Stimulated activated CD4-positive, alpha-beta T cell treated with anti-CD3 and anti-CD28 coated beads, Interleukin-4, amount 100 ng/mL, for 24 hours (primary cell): ENCODE measurements around the gene CLSTN2.

Experiments used
- DNase-seq: peaks from one replicate; pipeline ENCODE4 v3.0.0-alpha.2; 2020

CLSTN2 gene

DNA sequence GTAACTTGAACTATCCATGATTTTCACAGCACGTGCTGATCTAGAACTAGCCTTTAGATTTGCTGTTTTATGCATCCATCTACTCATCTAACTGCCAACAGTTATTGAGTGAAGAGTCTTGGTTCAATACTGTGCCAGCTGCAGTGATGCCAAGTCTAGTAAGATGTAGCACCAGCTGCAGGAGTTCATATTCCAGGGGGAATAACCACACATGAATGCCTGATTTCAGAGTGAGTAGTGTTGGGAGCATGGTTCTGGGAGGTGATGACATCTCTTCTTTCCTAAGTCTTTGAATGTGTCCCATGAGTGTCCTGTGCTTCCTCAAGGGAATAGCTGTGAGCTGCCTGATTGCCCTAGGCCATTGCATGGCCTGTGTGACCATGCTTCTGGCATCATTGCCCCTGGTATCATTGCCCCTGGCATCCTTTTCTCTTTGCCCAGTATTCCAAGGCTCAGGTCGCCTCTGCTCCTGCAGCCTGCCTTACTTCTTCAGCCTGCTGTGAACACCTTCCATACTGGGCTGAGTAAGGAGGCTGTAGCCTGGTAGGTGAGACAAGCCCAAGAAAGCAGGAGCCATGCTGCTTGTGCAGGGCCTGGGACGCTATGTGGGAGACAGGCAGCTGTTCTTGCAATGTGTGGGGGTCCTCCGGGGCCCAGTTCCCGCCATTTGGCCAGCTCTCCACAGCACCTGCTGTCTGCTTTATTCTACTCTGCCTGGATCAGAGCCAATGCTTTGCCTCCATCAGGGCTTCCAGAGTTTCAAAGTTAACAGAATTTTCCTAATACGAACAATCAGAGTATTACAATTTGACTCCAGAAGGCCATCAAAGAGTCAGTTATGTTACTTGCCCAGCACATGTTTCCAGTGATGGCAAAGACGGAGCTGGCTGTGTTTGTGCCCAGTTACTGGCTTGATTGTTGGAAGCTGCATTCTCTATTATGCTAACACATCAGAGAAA, 73.2 kb downstream of the CLSTN2 start:
- DNase-seq = no peak

DNA sequence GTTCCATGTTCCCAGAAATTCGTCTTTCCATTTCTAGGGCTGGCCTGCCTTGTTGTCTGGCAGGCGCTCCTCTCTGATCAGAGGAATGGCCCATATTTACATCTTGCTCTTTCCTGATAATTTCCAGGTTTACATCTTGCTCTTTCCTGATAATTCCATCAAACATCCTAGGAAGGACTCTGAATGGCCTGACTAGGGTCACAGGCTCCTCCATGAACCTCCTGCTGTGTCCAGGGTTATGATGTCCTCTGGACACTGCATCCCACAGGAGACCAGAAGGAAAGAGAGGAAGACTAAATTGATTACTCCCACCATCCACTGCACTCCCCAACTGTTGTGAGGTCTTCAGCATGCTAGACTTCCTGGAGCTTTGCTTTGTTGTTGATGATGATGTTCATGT, 75.4 kb downstream of the CLSTN2 start:
- DNase-seq = no peak

DNA sequence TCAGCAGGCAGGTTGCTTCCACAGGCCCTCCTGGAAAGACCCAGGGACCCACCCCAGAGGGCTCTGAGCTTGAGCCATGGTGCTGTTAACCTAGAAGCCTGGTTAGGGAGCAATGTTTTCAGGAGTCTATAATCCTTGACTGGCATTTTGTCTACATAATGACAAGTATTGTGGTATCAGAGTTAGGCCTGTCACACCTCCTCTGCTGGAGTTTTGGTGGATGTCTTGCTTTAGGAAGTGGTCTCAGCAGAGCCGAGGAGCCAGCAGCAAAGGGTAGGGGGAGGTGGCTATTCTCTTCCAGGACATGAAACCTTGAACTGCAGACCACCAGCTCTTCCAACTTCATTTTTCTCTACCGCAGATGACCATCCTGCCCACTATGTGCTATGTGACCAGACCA, 76.1 kb downstream of the CLSTN2 start:
- no peak for DNase-seq

DNA sequence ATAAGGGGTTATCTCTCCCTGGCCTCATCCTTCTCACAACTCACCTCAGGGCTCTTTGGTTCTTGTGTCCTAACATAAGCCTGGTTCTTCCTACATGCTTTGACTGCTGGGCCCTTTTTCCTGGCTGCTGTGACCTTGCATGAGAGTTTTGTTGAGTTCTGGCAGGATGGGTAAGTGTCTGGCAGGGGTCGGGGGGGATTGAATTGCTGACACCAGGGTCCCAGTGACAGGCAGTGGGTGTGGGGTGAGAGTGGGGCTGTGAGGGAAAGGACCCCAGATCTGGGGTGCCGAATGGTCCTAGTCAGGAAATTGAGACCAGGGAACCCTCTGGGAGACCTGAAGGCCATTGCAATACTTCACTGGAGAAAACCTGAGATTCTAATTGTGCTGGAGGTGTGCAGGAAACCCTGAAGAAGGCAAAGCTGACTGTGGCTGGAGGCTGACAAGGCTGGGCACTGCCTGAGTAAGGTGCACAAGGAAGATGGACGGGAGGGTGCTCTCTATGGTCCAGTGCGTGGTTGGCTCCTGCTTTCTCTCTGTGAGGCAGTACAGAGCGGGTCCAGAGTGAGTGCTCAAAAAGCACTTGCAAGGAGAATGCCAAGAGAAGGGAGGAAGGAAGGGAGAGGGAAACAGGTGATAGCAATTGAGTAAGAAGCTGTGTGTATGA, 76.8 kb downstream of the CLSTN2 start:
- no peak for DNase-seq

DNA sequence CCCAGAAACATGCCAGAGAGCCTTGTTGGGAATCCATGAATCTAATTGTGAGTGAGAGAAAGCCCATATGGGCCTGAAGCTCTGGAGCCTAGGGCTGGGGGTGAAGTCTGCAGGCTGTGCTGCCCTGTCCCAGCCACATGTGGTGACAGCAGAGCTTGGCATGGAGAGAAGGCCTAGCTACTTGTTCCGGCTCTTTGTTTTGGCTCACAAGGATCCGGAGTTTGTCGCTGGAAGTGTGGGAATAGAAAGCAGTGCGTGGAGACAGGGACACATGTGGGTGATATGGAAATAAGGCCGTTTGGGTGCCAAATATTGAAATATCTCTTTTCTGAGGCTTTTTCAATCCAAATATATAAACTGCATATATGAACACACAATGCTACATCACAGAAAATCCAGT, 78.2 kb downstream of the CLSTN2 start:
- DNase-seq = no peak

DNA sequence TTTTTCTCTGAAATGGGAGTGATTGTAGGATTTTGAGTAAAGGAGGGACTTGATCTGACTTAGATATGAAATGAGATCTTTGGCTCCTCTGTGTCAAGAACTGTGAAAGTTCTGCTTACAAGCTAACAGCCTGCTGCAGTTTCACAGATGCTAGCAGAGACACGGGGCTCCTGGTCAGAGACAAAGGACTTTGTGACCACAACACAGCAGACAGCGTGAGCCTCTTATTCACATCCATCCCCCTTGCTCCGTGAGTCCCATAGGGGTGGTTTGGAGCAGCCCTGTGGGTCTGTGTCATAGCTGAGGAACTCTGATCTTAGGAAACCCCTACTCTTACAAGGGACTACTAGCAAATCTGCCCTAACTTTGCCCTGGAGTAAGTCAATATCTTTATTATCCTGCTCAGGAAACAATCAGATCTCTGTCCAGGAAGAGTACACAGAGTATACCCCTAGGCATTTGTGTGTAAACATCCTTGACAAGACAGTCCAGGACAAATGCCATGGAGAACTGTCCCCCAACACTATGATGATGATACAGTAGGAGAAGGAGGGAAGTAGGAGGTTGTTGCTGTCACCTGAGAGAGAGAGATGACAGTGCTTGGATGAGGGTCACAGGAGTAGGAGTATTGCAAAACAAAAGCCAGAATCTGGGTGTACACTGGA, 80.0 kb downstream of the CLSTN2 start:
- DNase-seq = no peak

DNA sequence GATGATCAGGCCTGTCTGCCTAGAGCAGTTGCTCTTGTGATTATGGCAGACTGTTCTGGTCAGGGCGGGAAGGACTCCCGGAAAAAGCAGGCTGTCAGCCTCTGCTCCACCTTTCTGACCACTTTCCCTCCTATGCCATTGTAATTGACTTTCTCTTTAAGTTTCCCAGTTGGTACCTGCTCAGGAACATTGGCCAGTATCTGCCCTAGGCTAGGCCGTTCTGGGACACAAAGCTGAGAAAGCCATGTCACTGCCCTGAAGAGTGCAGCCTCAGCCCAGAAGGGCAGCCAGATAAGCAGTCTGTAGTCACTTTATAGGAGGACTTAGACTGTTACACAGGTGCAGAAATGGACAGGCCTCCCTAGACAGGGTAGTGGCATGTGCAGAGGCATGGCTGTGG, 80.8 kb downstream of the CLSTN2 start:
- DNase-seq = no peak

DNA sequence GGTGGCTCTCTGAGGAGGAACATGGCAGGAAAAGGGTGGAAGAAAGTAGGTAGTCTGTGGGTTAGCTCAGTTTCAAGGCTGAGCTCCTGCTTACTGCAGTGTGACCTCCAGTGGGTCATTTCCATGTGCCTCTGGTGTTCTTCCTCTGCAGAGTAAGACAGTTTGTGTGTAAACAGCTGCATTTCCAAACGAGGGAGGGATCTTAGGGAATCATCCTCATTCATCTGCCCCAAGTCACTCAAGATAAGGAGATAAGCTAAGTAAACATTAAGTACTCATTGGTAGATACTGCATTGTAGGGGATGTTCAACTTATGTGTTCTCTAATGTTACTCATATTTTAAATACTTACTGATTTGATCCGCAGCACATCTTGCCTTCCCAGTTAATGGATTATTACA, 83.6 kb downstream of the CLSTN2 start:
- no peak for DNase-seq

DNA sequence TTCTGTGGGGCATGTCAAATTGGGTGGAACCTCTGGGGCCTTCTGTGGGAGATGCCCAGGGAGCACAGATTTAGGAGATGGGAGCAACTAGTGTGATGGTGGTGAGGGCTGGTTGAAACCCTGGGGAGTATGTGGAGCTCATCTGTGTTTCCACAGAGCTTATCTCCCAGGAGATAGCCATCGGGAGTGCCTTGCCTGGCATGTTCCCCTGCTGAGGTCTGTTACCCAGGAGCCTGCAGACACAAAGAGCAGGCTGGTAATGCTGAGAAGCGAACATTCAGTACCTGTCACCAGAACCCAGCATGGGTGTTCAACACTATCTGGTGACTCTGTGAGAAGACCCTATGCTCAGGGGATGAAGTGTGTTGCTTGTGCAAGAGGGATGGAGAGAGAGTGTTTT, 85.0 kb downstream of the CLSTN2 start:
- DNase-seq = no peak

DNA sequence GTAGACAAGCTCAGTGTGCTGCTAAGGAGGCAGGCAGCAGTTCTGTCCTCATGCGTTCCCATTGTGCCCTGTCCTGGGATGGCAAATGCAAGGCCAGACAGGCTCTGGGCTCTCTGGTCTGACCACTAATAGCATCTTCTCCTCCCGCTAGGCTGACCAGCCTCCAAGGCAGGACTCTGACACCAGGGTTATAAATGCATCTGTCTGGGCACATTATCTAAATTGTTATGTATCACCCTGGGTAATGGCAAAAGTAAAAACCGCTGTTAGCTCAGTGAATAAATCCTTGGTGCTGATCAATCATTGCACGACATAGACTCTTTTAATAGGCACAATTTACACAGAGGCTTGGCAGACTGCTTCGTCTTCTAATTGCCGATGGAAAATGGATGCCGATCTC, 85.6 kb downstream of the CLSTN2 start:
- no peak for DNase-seq

DNA sequence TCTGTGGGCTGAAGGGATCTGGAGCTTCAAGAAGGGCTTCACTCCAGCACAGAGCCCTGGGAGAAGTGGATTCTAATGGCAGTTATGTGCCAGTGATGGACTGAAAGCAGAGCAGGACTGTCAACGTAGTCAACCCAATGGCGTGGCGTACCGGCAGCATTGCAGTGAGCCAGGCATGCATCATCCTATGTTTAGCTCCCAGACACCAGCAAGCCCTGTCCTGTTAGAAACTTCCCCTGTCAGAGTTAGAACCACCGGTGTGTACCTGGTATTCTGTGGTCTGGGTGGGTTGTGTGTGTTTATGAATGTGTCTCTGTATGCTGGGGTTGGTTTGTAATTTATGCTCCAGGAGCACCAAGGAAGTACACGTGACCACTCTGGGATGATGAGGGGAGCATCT, 86.3 kb downstream of the CLSTN2 start:
- no peak for DNase-seq

DNA sequence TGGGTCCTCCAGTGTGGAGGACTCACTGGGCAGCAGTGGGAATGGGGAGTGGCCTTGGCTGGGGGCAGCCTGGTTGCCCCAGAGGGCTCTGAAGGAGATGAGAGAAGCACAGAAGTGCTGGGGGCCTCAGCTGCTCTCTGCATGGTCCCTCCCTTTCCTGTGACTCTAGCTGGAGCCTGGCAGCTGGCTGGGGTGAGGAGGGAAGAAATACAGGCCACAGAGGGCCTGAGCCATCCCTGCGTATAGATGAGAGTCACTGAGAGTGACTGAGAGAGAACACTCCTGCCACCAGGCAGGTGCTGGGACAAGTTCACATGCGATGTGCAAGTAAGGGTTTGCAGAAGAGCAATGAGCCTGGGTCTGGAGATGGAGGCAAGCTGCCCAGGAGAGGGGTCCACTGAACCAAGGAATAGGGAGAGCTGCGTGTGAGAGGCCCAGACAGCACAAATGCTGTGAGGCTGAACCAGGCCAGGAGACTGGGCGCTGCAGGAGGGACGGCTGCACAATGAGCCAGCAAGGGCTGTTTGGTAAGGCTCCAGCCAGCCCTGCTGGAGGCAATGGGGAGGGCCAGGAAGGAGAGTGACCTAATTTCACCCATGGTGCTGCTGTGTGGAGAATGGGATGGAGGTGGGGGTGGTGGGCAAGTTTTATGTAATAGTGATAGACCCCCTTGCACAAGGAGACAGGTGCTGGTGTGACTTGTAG, 87.2 kb downstream of the CLSTN2 start:
- no peak for DNase-seq

DNA sequence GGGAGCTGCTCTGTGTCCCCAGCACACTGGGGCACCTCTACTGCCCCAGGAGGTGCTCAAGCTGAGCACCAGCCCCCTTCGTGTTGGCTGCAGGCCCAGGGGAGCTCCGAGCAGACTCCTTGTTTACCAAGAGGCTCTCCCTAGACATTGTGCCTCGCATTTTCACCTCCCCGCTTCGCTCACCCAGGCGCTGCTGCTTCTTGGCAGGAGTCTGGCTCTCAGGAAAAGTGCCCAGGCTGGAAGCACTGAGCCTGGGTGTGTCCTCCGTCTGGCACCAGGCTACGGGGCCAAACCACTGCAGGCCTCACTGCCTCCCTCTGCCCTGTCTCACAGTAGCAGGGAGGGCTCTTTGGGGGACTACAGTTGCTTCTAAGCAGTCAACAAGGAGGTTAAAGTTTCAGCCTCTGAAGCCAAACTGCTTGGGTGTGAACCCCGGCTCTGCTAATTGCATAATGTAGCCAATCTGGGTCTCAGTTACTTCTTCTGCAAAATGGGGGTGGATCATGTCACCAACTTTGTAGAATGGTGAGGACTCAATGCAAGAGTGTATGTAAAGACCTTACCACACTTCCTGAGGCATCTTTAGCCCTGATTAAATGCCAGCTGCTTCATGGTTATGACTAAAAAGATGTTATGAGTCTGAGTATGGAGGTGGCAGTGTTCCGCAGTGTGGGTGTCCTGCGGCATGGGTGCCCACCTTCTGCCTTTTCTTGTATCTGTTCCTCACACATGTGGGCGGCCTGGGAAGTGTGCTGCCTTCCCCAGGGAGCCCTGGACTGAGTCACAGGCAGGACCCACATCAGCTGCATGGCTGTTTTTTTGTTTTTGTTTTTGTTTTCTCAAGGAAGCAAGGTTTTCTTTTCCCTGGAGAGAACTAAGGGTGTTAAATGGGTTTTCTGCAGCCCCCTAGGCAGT, 88.9 kb downstream of the CLSTN2 start:
- no peak for DNase-seq

DNA sequence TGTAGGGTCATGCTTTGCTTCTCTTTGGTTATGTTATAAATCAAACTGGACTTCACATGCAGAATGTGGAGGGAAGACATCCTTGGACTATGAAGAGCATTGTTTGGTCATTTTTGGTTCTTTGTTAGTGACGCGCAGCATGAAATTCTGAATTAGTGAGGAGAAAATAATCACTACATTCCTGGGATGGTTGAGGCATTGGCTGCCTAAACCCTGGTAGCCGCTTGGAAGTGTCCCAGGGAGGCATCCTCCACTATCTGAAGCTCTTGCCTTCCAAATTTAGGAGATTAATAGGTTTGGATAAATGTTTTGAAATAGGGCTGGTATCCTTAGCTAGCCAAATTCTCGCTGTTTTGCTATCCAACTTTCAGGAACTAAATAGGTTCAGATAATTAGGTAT, 96.2 kb downstream of the CLSTN2 start:
- DNase-seq = no peak

DNA sequence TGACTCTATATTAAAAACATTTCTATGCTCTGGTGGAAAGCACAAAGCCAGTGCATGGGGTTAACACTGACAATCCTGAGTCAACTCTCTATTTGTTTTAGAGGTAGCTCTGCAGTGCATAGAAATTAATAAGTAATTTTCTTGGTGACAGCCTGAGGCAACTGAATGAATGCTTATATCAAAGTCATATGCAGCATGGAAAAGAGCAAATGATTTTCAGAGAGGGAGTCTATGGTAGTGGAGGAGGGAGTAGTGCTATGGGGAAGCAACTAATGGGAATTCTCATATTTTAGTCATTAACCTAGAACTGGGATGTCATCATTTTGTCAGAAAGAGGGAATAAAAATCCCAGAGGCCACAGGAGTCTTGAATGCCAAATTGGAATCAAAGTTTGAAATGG, 99.1 kb downstream of the CLSTN2 start:
- no peak for DNase-seq

DNA sequence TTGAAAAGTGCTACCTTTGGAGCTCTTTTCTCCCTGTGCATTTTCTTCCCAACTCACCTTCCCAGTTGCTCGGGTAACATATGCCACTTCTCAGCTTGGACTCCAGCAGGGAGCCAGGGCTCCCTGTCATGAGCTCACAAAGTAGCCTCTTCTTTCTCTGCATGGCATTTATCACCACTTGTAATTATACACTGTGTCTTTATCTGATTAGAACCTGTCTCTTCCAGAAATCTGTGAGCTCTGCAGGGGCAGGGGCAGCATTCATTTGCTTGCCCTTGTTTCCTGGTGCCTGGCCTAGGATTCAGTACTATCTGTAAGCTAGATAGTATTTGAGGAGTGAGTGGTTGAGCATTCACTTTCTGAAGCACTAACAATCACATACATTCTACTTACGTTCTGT, 100.9 kb downstream of the CLSTN2 start:
- DNase-seq = no peak

DNA sequence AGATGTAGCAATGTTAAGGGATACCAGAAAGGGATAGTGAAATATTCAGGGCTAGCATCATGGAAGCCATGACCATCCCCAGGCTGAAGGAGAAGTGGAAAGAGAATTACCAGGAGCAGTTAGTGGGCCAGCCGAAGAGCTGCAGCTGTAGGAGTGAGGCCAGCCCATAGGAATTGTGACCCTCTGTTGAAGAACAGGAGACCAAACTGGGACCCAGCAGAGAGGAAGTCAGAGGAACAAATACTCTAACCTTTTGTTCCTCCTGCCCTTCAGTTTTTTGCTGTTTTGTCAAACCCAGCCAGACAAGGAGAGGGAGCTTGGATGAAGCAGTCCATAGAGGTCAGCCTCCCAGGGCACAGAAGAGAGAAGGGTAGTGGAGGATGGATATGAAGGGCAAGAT, 115.4 kb downstream of the CLSTN2 start:
- DNase-seq = no peak

DNA sequence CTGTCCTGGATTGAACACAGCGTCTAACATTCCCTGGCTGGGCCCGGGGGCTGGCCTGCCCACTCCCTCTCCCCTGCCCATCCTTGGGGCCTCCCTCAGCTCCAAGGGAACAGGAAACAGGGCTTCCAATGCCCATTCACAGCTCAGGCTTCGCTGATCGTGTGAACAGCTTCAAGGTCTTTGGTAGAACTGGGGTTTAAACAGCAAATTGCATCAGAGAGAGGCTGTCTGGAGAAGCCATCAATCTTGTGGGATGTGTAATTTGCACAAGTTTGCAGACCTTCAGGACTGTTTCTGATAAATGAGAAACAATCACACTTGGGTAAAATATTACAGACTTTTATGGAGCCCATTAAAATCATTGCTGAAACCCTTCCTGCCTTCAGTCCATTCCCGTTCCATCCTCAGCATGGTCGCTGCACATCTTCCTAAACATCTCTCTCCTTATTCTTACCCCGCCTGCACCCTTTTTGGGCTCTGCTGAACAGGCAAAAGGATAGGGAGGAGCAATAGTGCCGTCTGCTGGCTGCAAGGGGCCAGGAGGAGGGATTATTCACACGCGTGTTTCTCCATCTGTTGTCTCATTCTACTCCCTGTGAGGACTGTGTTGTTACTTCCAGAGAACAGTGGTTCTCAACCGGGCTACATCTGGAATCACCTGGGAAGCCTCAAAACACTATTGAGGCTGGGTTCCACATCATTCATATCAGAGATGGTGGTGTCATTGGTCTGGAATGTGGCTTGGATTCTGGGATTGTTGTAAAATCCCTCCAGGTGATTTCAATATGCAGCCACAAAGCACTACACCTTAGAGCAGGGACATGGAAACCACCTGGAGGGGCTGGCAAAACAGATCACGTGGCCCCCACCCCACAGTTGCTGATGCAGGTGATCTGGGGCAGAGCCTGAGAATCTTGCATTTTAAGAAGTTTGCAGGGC, 116.3 kb downstream of the CLSTN2 start:
- DNase-seq = no peak

DNA sequence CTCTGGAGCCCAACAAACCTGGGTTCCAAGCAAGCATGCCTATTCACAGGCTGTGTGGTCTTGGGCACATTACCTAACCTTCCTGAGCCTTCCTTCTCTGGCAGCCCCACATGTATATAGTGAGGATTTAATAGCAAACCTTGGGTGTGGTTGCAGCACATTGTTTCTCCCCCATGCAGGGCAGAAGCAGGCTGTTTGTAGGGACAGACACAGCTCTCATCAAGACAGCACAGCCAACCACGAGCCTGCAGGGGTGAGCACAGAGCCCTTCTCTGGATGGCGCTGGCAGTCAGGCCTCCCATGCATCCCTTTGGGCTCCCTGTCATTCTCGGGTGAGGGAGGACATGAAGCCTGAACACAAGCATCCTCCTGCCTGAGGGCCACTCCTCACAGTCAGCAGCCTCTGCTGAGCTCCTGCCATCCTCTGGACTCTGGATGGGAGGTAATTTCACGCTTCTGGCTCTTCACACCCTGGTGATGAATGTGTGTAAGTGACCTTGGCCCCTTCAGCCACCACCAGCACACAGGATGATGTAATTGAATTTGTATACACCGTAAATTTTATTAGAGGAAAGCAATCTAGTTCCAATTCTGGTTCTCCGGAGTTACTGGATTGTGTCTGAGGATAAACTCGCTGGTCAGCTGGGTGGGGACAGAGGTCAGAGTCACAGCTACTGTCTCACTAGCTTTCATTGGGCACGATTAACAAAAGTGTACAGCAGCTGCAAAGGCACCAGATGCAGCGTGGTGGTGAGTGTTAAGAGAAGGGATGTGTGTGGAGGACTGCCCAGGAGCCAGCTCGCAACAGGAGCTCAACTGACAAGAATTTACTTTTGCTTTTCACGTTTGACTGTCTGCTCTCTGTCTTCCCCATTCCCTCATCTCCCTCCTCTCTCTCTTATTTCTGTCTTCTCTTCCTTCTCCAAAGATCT, 118.1 kb downstream of the CLSTN2 start:
- DNase-seq = no peak

DNA sequence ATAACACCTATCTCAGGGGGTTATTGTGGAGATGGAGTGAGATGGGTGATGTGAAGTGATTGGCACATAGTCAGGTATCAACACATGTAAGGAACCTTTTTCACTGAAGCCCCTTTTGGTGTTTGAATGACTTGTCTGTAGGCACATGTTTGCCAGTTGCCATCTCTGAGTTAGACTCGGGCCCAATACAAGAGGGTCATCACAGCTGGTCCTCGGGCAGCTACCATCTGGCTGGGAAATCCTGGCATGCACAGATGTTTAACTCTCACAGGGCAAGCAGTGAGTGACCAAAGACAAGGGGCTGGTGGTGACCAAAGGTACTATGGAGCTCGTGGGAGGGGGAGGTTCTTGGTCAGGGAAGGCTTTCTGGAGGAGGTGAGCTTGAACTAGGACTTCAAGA, 118.8 kb downstream of the CLSTN2 start:
- no peak for DNase-seq
